NCI-H446 (cell line): ENCODE results near the gene KLC4.
"Not testable (repeated sequence)": the region's sequence is repeated elsewhere in the genome, so short reads cannot be mapped to it uniquely, and the experiment has no call there.

ENCODE experiments used
- DNase-seq, 2 experiments: peaks; one replicate each; lab custom pipeline; 2025; lab: John Stamatoyannopoulos, UW

KLC4 gene

DNA sequence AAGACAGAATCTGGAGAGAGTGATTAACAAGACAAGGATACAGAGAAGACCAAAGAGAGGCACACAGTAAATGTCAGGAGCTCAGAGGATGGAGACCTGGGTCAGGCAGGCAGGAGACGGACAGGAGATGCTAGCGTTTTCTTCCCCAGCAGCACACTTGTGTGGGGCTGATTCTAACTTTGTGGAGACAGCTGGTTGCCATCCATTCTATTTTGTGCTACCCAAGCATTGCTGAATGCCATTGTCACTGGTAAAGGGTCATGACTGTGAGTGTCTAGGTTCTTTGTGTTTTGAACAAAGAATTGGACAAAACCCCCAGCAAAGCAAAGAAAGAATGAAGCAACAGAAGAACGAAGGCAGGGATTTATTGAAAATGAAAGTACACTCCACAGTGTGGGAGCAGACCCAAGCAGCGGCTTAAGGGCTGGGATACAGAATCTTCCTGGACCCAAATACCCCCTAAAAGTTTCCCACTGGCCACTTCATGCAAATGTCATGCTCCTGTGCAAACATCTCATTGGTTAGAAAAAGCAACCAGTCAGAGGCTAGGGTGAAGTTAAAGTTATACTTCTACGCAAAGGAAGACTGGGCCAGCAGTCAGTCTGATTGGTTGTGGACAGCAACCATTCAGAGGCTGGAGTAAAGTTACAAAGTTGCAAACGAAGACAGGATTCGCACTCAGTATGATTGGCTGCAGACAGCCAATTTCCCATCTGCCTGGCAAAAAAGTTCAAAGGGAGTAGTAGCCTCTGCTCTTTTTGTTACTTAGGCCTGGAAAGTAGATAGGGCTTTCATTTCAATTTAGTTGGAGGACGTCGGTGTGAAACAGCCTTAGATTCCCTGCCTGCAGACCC is 34.2 kb downstream of the KLC4 start:
- no peak for DNase-seq

DNA sequence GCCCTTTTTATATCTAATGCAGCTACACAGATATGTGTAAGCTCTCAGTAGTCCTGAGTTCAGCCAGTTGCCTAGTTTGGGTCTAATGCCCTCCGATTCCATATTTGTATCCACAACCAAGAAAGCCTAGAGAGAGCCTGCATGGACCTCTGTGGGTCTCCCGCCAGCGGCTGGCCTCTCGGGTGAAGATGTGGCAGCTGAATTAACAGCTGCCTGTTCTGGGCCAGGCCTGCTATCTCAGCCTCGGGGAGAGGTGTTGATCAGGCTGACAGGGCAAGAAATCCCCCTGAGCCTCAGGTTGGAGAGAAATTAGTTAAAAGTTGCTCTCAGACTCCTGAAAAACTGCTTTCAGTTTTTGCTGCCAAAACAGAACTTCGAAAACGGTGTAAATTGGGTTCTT is 36.5 kb downstream of the KLC4 start:
- no peak for DNase-seq

DNA sequence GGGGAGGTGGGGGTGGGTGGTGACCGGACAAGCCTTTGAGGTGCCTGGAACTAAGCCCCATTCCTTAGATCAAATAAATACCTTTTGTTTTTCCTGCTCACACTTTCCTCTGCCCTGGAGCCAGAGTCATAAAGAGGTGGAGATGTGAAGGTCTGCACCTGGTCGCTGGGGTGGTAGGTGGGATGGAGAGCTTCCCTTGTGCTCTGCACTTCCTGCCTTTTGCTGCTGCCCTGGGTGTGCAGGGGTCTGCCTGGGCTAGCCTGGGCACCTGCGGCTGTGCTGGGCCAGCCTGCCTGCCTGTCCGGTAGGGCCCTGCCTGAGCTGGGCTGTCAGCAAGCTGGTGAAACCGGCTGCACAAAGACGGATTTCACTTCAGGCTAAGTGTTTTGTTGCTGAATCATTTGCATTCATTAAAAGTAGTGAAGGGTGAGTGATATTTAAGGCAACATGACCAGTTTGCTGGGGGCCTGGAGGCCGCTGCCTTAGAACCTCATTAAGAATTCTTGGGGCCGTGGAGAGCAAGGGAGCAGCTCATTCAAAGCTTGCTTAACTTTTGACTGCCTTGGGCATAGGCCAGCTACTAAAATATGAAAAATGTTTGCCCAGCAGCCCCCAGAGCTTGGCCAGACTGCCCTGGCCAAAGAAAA is 37.1 kb downstream of the KLC4 start:
- peak in 1 of 2 experiments; percentile 52 for DNase-seq

DNA sequence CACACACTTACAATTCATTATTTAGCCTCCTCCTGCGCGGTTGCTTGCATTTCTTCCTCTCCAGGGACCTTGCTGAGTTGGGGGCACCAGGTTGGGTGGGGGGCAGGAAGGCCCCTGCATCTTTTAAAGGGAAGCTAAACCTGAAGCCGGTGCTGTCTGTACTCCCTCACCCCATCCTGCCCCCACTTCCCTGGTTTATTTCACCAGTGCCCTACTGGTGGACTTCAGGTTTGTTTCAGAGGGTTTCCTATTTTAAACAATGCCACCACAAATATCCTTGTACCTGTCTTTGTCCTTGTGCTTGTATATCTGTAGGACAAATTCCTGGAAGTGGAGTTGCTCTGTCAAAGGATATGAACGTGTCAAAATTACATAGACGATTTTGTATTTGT is 37.7 kb downstream of the KLC4 start:
- DNase-seq, result no peak

DNA sequence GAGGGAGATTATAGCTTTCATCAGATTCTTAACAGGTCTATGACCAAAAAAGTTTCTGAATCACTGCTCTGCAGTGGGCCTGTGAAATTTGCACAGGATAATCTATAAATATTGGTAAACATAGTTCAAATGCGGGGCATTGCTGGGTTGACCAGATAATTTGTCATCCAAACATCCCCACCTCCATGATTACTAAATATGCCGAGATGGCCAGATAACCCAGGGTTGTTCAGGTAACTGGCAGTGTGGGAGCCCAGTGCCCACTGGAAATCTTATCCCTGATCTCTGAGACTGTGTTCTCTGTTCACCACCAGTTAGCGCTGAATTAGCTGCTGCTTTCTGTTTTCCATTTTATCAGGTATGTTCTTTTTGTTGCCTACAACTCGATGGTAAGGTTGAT is 38.1 kb downstream of the KLC4 start:
- no peak for DNase-seq

DNA sequence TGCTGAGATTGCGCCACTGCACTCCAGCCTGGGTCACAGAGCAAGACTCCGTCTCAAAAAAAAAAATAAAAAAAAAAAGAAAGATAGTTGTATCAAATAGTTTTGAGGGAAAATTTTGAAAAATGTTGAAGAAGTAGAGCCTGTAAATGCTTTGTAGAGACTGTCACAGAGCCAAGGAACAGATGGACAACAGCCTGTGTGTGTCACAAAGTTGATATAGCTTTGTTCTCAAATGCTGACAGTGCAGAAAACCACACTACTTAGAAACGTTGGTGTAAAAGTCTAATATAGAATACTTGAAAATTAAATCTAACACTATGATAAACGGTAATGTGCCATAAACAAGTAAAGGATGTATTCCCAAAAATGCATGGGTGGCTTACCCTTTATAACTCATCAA is 42.1 kb downstream of the KLC4 start:
- peak in 1 of 2 experiments; percentile 55 for DNase-seq

DNA sequence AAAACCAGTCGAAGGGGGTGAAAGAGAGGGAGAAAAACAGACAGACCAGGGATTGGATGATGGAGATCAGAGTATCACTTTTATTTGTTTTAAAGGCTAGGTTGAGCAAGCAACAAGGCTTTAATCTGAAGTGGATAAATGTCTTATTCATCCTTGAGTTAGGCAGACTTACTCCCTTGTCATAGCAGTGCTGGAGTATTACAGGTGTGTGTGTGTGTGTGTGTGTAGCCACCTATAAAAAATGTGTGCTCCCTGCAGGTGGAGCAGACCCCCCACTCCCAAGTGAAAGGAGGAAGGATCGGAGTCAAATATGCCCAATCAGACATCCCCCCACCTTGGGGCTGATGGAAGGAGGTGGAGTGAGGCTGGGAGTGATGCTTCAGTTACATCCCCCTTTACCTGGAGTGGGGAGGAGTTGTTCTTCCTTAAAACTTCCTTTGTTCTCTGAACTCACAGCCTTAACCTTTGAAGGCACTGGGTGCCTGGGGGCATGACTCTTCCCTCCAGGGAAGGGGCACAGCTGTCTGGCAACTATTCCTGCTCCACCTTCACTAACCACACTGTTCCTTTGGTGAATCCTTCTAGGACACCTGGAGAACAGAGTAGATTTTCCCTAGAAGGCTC is 43.9 kb downstream of the KLC4 start:
- DNase-seq, result no peak

DNA sequence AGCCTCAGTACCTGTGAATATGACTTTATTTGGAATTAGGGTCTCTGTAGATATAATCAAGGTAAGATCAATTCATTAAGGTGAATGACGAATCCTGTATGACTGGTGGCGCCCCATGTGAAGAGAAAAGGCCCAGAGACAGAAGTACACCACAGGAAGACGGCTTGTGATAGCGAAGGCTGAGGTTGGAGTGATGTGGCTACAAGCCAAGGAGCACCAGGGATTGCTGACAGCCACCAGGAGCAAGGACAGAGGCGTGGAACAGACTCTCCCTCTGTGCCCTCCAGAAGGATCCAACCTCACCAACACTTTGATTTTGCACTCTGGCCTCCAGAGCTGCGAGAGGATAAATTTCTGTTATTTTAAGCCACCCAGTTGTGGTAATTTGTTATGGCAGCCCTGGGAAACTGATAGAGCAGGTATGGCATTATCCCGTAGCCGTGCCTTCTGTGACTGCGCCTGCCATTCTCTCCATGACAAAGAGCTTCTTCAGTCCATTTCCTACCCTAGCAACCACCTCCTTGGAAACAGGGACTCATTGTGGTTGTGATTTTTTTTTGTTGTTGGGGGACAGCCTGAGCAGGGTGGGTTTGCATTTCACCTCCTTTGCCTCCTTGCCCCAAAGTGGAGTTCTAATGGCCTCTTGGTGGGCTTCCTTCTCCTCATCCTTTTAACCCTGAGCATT is 46.2 kb downstream of the KLC4 start:
- DNase-seq, result no peak

DNA sequence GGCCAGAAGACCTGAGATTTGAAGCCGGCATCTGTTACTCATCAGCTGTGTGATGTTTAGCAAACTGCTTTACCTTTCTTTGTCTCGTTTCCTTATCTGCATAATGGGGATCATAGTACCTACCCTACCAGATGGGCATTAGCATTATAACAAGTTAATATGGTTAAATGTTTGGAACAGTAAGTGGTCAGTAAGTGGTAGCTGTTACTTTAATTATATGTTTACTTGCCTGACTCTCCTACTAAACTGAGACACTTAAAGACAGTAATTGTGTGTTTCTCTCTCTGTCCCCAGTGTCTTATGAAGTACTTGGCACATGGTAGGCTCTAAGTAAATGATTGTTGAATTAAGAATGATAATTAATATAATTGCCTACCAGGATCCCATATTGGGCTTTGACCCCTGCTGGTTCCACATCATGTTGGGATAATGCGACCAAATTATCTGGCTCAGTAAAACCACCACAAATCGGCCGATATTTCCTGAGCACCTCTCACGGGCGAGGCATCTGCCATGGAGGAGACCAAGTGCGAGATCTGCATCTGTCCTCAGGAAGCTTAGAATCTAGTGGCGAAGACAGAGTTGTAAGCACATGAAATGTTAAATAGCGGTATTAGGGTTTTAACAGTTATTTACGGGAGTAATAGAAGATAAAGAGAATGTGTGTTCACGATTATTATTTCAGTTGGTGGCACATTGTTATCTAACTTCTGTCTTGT is 48.1 kb downstream of the KLC4 start:
- DNase-seq, result no peak

DNA sequence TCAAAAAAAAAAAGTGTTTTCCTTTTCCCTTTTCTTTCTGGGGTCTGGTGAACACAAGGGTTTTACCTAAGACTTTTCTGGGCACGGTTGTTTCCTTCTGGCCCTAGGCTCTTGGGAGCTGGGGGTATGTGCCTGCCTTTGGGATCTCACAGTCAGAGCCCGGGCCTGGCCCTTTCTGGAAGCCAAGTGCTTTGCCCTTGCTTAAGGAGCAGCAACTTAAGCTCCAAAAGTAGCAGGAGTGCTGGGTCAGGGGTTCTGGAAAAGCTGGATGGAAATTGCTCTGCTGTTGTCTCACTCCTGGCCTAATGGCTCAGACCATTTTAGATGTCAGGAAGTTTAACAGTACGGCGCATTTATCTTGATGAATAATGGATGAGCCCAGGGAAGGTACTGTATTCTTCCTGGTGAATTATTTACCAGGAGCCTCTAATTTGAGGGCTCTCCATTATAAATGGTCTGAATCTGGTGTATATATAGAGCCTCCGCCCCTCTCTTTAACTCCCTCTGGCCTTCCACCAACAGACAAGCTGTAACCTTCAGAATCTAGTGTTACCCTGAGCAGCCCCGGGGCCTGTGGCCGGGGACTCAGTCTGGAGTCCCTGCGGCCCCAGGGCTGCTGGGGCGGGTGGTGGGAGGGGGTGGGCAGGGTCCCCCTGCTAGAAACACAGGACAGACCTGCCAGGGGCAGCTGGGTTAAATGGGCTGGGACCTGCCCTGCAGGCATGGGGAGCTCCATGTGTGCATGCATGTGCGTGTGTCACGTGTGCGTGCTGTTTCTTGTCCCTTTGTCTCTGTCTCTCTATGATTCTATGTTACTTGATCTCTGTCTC is 54.2 kb downstream of the KLC4 start:
- DNase-seq, result no peak

DNA sequence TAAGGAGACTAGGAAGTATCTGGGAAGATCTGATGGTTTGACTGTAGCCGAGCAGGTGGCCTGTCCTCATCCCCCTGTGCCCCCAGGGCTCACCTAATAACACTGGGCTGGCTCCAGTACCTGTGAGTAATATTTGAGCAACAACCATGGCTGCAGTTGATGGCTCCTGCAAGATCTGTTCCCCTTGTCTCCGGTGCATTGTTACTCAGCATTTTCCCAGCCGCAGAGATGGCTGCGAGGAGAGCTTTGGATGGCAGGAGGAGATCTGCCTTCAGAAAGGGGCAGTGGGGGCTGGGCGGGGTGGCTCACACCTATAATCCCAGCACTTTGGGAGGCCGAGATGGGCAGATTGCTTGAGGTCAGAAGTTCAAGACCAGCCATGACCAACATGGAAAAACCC is 55.9 kb downstream of the KLC4 start:
- DNase-seq, result no peak

DNA sequence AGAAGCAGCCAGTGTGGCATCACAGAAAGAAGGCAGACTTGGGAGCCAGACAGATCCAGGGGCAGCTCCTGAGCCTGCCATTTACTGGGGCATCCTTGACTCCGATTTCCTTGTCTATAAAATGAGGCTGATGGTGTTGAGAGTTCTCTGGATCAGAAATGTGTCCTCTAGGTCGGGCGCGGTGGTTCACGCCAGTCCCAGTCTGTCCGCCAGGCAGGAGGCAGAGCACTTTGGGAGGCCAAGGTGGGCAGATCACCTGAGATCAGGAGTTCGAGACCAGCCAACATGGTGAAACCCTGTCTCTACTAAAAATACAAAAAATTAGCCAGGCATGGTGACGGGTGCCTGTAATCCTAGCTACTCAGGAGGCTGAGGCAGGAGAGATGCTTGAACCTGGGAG is 58.0 kb downstream of the KLC4 start:
- not testable (repeated sequence) for DNase-seq

DNA sequence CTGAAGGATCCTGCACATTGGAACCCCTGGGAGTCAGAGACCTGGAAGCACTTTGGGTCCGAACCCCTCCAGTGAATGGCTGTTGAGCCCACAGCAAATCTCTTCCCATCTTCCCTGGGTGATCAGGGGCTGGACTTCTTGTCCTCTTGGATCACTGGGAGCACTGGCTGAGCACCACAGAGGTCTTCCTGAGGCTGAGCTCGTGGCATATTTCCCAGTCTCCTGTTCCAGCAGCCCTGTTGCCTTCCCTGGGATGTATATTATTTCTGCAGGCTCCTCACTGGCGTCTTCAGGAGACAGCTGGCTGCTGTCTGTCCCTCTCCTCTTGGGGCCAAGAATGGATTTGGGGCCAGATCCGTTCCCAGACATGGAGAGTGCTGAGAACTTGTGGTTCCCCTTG is 60.1 kb downstream of the KLC4 start:
- peak in 1 of 2 experiments; percentile 74 for DNase-seq

DNA sequence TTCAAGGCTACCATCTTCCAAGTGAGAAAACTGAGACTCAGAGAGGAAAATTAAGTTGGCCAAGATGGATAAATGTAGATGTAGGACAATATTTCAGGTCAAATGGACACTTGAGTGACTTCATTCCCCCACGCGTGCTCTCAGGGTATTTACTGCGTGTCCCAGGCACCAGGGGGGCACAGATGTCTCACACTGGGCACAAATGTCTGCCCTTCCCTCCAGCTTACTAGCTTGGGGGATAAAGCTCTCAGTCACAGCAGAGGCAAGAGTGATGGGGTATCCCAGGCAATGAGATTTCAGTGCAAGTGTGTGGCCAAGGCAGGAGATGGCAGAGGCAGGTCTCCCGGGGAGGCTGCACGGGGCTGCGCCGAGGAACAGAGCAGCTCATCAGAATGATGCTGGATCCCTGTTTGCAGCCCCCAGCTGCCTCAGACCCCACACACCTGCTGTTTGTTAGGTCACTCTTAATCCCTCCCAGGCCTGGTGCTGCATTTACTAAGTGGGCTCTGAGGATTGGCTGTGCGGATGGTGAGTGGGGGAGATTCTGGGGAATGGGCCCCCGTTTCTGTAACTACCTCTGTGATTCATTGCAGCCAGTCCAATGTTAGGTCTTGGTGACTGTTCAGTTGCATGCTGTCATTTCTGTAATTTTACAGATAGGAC is 60.8 kb downstream of the KLC4 start:
- no peak for DNase-seq

DNA sequence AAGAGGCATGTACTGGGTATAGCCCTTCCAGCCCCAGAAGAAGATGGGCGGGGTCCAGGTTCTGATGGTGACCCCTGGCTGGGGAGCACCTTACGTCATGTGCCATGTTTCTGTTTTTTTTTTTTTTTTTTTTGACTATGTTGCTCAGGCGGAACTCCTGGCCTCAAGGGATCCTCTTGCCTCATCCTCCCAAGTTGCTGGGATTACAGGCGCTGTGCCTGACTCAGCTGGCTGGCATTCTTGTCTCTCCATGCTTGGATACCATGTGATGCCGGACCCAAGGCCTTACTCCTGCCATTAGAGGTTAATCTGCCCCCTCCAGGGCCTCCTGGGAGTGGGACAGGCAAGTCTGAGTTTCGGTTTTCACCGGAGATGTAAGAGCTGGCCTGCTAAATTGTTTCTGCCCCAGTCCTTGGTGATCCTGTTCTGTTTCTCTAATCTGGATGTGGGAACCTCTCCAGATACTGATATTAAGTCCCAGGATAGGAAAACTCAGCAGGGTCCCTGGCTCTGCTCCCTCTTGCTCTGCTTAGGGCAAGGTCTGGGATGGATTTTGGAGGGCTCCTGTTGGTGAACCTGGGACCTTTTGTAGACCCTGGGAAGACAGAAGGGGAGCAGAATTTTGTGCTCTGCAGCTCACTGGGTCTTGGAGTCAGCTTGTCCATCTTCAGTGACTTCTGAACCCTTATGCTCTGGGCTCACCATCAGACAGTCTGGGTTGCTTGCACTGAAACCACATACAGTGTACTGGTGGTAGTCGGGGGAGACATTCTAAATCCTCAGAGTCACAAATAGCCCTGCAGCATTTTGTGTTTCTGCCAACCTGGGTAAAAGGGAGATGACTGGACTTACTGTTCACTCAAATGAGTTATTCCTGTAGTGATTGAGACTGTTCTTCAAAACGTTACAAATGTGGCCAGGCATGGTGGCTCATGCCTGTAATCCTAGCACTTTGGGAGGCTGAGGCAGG is 61.8 kb downstream of the KLC4 start:
- DNase-seq, result peak; percentile 74

DNA sequence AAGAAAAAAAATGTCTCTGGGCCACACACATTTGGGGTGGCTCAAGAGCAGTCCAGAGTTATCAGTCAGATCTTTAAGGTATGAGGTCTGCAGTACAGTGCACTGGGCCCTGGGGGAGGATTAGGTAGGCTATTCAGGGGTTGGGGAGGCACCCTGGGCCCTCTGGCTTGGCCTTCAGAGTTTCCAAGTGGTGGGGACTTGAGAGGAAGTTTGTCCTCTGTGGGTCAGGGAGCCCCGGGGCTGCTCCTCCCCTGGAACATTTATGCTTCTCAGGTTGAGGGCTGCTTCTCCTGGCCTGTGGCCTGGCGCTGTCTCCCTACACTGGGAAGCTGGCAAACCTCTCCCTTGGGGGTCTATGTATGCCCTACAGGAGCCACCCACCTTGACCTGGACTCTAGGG is 62.7 kb downstream of the KLC4 start:
- DNase-seq, result no peak

DNA sequence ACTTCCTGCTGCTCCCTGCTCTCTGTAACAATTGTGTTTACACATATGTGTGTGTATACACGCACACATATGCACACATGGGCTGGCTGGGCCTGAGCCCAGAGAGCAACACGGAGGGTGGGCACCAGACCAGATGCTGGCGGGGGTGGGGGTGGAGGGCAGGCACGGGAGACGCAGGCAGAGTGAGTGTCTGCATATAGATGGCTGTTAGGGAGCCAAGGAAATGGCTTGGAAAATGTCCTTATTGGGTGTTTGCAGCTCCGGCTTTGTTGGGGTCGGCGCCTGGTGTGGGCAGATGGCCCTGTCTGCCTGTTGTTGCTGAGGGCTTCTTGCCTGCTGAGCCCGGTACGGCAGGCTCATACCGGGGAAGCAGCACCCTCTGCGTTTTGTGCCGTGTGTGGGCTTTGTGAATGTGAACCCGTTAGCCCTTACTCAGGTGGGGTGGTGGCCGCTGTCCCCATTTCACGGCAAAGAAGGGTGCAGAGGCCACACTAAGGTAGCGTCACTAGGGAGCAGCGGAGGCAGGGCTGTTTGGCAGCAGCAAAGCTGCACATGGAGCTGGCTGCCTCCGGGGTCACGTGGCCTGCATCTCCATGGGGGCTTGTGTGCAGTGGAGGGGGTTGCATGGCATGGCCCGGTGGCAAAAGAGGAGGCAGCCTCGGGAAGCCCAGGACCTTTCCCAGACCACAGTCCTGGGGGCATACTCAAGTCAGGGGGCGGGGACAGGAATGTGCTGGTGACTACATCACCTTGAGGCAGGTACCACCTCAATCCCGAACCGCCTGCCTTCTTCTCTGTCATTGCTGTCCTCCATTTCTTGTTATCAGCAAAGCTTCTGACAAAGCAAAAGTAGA is 64.3 kb downstream of the KLC4 start:
- DNase-seq, result peak; percentile 86 to 95

DNA sequence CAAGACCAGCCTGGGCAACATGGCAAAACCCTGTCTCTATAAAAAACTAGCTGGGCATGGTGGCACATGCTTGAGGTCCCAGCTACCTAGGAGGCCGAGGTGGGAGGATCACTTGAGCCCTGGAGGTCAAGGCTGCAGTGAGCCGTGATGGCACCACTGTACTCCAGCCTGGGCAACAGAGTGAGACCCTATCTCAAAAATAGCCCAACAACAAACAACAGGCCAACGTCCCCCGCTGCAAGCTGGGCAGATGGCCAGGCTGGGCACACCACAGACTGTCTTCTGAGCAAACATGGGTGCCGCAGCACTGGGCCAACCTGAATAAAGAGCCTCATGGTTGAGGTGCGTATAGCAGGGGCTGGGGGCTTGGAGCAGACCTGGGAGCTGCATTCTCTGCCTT is 65.0 kb downstream of the KLC4 start:
- peak in 1 of 2 experiments; percentile 33 for DNase-seq
